Endothelial cell of umbilical vein (primary cell): ENCODE results near the gene PLXDC2. TPM values are rescaled to one million over a fixed set of nuclear protein-coding genes. Genes with fewer than 3 reads are reported as not detected.

ENCODE experiments used
- BruUV-seq: library from RNA; stranded (reverse); fragments of 400-500 nt; replicated peaks from 2 replicates; lab custom pipeline; 2021; lab: Mats Ljungman, UMichigan
- CTCF ChIA-PET: fragments of 300-600, 350-600 bp; sonication (Branson Sonifier 250); formaldehyde crosslinking; loops from one replicate; lab custom pipeline; 2021; ENCODE audit warnings: antibody characterized with exemption, inconsistent platforms; lab: Charles Lee
- POLR2A ChIA-PET: fragments of 300-600, 350-600 bp; sonication (Branson Sonifier 250); formaldehyde crosslinking; loops from one replicate; lab custom pipeline; 2021; ENCODE audit warnings: antibody characterized with exemption, inconsistent platforms; lab: Charles Lee
- DNase-seq: peaks from one replicate; pipeline ENCODE4 v3.0.0-alpha.2; 2011; ENCODE audit warnings: low read depth, low spot score
- FAIRE-seq: peaks from 2 replicates; lab custom pipeline; 2011; peaks lifted over from hg19 to GRCh38; lab: Jason Lieb, UNC
- H2AFZ ChIP-seq: 2 replicates; pipeline ENCODE4 v1.6.0; 2012; ENCODE audit warnings: low read depth, low read length, control low read depth, inconsistent platforms
- H3K27ac ChIP-seq: 2 replicates; pipeline ENCODE4 v1.5.1; 2011; ENCODE audit warnings: low read depth, mild to moderate bottlenecking, control low read depth, low read length, moderate library complexity; ENCODE audit not compliant: insufficient read depth
- H3K27me3 ChIP-seq, 2 experiments: 2 replicates each; pipeline versions ENCODE4 v1.6.0 to v1.6.1; 2011; ENCODE audit warnings: low read length in 2 of 2, mixed read lengths in 1 of 2; ENCODE audit not compliant: control insufficient read depth in 2 of 2, insufficient read depth in 2 of 2
- H3K36me3 ChIP-seq, 2 experiments: 2 replicates in 1 of 2; 3 replicates in 1 of 2; pipeline ENCODE4 v1.5.1; 2011; ENCODE audit warnings: low read length in 2 of 2, mild to moderate bottlenecking in 1 of 2, moderate library complexity in 1 of 2; ENCODE audit not compliant: control insufficient read depth in 2 of 2, insufficient read depth in 2 of 2; ENCODE audit errors: extremely low read depth in 1 of 2
- H3K4me1 ChIP-seq: 3 replicates; pipeline ENCODE4 v1.5.1; 2011; ENCODE audit warnings: mild to moderate bottlenecking, low read length; ENCODE audit not compliant: control insufficient read depth, insufficient read depth; ENCODE audit errors: extremely low read depth
- H3K4me2 ChIP-seq: 2 replicates; pipeline ENCODE4 v1.6.1; 2011; ENCODE audit warnings: low read length, control low read depth, mixed read lengths; ENCODE audit not compliant: insufficient read depth
- H3K4me3 ChIP-seq, 3 experiments: fragments of 200-600 bp in 1 of 3; sonication (generic), shearing (Covaris generic) in 1 of 3; replicated peaks in 1 of 3; 2 replicates each; pipeline ENCODE4 v1.5.1; 2011 to 2016; ENCODE audit warnings: control low read depth in 3 of 3, low read length in 3 of 3, mild to moderate bottlenecking in 2 of 3, inconsistent platforms in 1 of 3, low read depth in 1 of 3, moderate library complexity in 1 of 3; ENCODE audit not compliant: insufficient read depth in 1 of 3
- H3K79me2 ChIP-seq: 2 replicates; pipeline ENCODE4 v1.6.0; 2012; ENCODE audit warnings: low read length, inconsistent platforms; ENCODE audit not compliant: control insufficient read depth, insufficient read depth
- H3K9ac ChIP-seq: replicated peaks from 2 replicates; pipeline ENCODE3; 2011; ENCODE audit warnings: low read length, control low read depth; ENCODE audit not compliant: insufficient read depth; ENCODE audit errors: extremely low read depth
- H3K9me1 ChIP-seq: replicated peaks from 3 replicates; pipeline ENCODE4 v1.6.0; 2011; ENCODE audit warnings: mild to moderate bottlenecking, low read length; ENCODE audit not compliant: control insufficient read depth, insufficient read depth; ENCODE audit errors: extremely low read depth
- H3K9me3 ChIP-seq: replicated peaks from 2 replicates; pipeline ENCODE4 v1.5.1; 2012; ENCODE audit warnings: low read length, inconsistent platforms; ENCODE audit not compliant: control insufficient read depth, insufficient read depth
- H4K20me1 ChIP-seq: replicated peaks from 2 replicates; pipeline ENCODE3; 2011; ENCODE audit warnings: mild to moderate bottlenecking, low read length; ENCODE audit not compliant: control insufficient read depth, insufficient read depth; ENCODE audit errors: extremely low read depth
- CTCF ChIP-seq, 2 donors: IDR thresholded peaks; 1 replicate in 1 of 2; 2 replicates in 1 of 2; pipeline ENCODE4 v1.5.1; 2011; ENCODE audit warnings: low read length in 2 of 2, mild to moderate bottlenecking in 2 of 2, moderate library complexity in 2 of 2, control low read depth in 1 of 2, inconsistent platforms in 1 of 2, low read depth in 1 of 2; ENCODE audit not compliant: insufficient read depth in 1 of 2; ENCODE audit errors: extremely low read depth in 1 of 2
- EZH2 ChIP-seq: IDR thresholded peaks from 2 replicates; pipeline ENCODE4 v1.6.1; 2012; ENCODE audit warnings: borderline replicate concordance, low read depth, mild to moderate bottlenecking, moderate library complexity, low read length, inconsistent platforms; ENCODE audit not compliant: severe bottlenecking
- FOS ChIP-seq: IDR thresholded peaks from 2 replicates; pipeline ENCODE4 v1.6.1; 2011; ENCODE audit warnings: mild to moderate bottlenecking, low read length, moderate library complexity, borderline replicate concordance; ENCODE audit not compliant: insufficient read depth
- GATA2 ChIP-seq: IDR thresholded peaks from 2 replicates; pipeline ENCODE4 v1.7.0; 2011; ENCODE audit warnings: low read depth, mild to moderate bottlenecking, moderate library complexity, mixed read lengths, low read length; ENCODE audit not compliant: insufficient read length, insufficient read depth
- JUN ChIP-seq: IDR thresholded peaks from 2 replicates; pipeline ENCODE4 v1.6.1; 2011; ENCODE audit warnings: borderline replicate concordance, low read depth; ENCODE audit not compliant: insufficient read length, insufficient read depth
- MAX ChIP-seq: IDR thresholded peaks from 2 replicates; pipeline ENCODE4 v1.6.1; 2011; ENCODE audit not compliant: insufficient read depth, insufficient read length
- MYC ChIP-seq: IDR thresholded peaks from one replicate; pipeline ENCODE4 v1.6.1; 2011; ENCODE audit warnings: mild to moderate bottlenecking, low read depth, low read length
- POLR2A ChIP-seq: IDR thresholded peaks from 2 replicates; pipeline ENCODE4 v1.6.1; 2012; ENCODE audit warnings: low read depth, mild to moderate bottlenecking, control low read depth, low read length
- dilution Hi-C: fragments of 300-500 bp; cut with MboI; formaldehyde crosslinking; loops from one replicate; pipeline ENCODE4 v1.15.0; 2019; ENCODE audit warnings: low sequenced_read_pairs; ENCODE audit not compliant: extremely low pct_ligation_motif_present
- intact Hi-C: fragments of 100-400 bp; cut with micrococcal nuclease; formaldehyde crosslinking; loops from one replicate; pipeline ENCODE4 v1.10.0; 2022
- polyA plus RNA-seq, 4 experiments: library from polyadenylated mRNA; depleted of rRNA in 3 of 4; stranded (reverse) in 3 of 4; unstranded in 1 of 4; fragments of >200 nt; gene quantifications; 2 replicates each; pipeline versions ENCODE4 v1.2.1 to v1.2.3, GENCODE V29; 2011 to 2012; ENCODE audit warnings: missing spikeins in 1 of 4
- total RNA-seq: library from RNA; stranded (reverse); gene quantifications from 2 replicates; pipeline ENCODE4 v1.2.3, GENCODE V29; 2021

Gene PLXDC2
- total and polyA plus RNA-seq, 2 donors (not counting 3 experiments of a cell fraction or from before 2014, with no cell fraction given) = 0.32 to 1.2 TPM

DNA sequence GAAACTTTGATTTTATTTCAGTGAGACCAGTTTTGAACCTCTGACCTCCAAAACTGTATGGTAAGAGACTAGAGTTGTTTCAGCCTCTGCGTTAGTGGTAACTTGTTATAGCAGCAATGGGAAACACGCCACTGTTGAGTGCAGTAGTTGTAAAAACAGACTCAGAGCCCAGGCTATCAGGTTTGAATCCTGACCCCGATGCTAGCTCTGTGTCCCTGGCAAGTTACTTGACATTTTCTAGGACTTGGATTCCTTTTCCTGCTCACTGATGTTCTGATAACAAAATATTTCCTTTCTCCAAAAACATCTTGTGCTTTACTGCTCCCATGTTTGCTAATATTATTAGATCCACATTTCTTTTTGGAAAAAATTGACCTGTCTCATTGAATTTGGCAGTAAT is 131.0 kb downstream of the PLXDC2 start:
- Histone ChIP-seq H2AFZ (no peak overlapping the region), H3K9me1 (no peaks in the 10 kb centered on the region), H3K9ac (no peak overlapping the region), H3K4me2 (no peak overlapping the region), H3K9me3 (no peaks in the 10 kb centered on the region), H3K79me2 (no peaks in the 10 kb centered on the region), H3K36me3 (no peaks in the 10 kb centered on the region), H3K4me3 (no peak overlapping the region), H4K20me1 (no peaks in the 10 kb centered on the region), H3K27me3 (no peaks in the 10 kb centered on the region), H3K27ac (no peak overlapping the region), H3K4me1 (no peaks in the 10 kb centered on the region)
- CTCF ChIA-PET = no interaction called here
- FAIRE-seq (no peak), DNase-seq (no peak)
- intact Hi-C loops (no loop called here), dilution Hi-C loops (no loop called here)
- BruUV-seq = no TSS peak
- TF ChIP-seq POLR2A (no peak), MAX (no peak), MYC (no peak), GATA2 (no peak), JUN (no peak), EZH2 (no peak), FOS (no peak), CTCF (IDR thresholded peaks at IDR 0.05; ENCODE audit: extremely low read depth in 1 of 2, insufficient read depth in 1 of 2, low read depth in 1 of 2, low read length in 2 of 2) (no peak)
- POLR2A ChIA-PET = no interaction called here
